Caco-2 (cell line): ENCODE measurements around the gene PCYOX1L. TPM values are rescaled to one million over a fixed set of nuclear protein-coding genes. Genes with fewer than 3 reads are reported as not detected.

ENCODE experiments used
- BruUV-seq: library from RNA; stranded (reverse); fragments of 400-500 nt; replicated peaks from 2 replicates; lab custom pipeline; 2021; lab: Mats Ljungman, UMichigan
- CTCF ChIA-PET: fragments of 300-600 bp; sonication (Branson Sonifier 250); formaldehyde crosslinking; loops from one replicate; lab custom pipeline; 2022; ENCODE audit warnings: antibody characterized with exemption; lab: Charles Lee
- POLR2A ChIA-PET: fragments of 300-600 bp; sonication (Branson Sonifier 250); formaldehyde crosslinking; loops from one replicate; lab custom pipeline; 2022; ENCODE audit warnings: antibody characterized with exemption; lab: Charles Lee
- DNase-seq, 2 experiments: peaks; one replicate each; pipeline versions ENCODE4 v3.0.0 to v3.0.0-alpha.2; 2020 to 2022
- H3K27me3 ChIP-seq: replicated peaks from 2 replicates; pipeline ENCODE4 v1.6.0; 2011; ENCODE audit warnings: low read length; ENCODE audit not compliant: control insufficient read depth, insufficient read depth
- H3K36me3 ChIP-seq: 2 replicates; pipeline ENCODE4 v1.5.1; 2011; ENCODE audit warnings: low read length; ENCODE audit not compliant: control insufficient read depth, insufficient read depth
- H3K4me1 ChIP-seq: fragments of 250-450 bp; sonication (Bioruptor Pico); 2 replicates; pipeline ENCODE4 v1.5.1; 2020; ENCODE audit warnings: mild to moderate bottlenecking
- H3K4me3 ChIP-seq: 2 replicates; pipeline ENCODE4 v1.5.1; 2011; ENCODE audit warnings: low read depth, mild to moderate bottlenecking, control low read depth, low read length
- H3K9me3 ChIP-seq: fragments of 250-450 bp; sonication (Bioruptor Pico); 2 replicates; pipeline ENCODE4 v1.5.1; 2020; ENCODE audit warnings: mild to moderate bottlenecking, moderate library complexity
- H3K27ac Mint-ChIP-seq: one replicate; pipeline ENCODE4 v1.8.0; 2022; ENCODE audit warnings: mixed read lengths; ENCODE audit not compliant: unreplicated experiment
- H3K27me3 Mint-ChIP-seq: one replicate; pipeline ENCODE4 v1.8.0; 2022; ENCODE audit warnings: mixed read lengths; ENCODE audit not compliant: insufficient read depth, unreplicated experiment
- H3K36me3 Mint-ChIP-seq: one replicate; pipeline ENCODE4 v1.8.0; 2022; ENCODE audit warnings: mild to moderate bottlenecking, mixed read lengths; ENCODE audit not compliant: insufficient read depth, unreplicated experiment
- H3K4me1 Mint-ChIP-seq: one replicate; pipeline ENCODE4 v1.8.0; 2022; ENCODE audit warnings: low read depth, mixed read lengths; ENCODE audit not compliant: unreplicated experiment
- H3K4me3 Mint-ChIP-seq: one replicate; pipeline ENCODE4 v1.8.0; 2022; ENCODE audit warnings: mild to moderate bottlenecking, moderate library complexity, mixed read lengths; ENCODE audit not compliant: unreplicated experiment
- H3K9me3 Mint-ChIP-seq: one replicate; pipeline ENCODE4 v1.8.0; 2022; ENCODE audit warnings: mixed read lengths; ENCODE audit not compliant: unreplicated experiment
- CTCF ChIP-seq, 2 experiments: fragments of 200-600 bp in 1 of 2; IDR thresholded peaks; 1 replicate in 1 of 2; 2 replicates in 1 of 2; pipeline versions ENCODE4 v1.5.1 to v1.8.0; 2011 to 2022; ENCODE audit warnings: antibody characterized with exemption in 1 of 2, control low read depth in 1 of 2, inconsistent platforms in 1 of 2, low read depth in 1 of 2, low read length in 1 of 2, mild to moderate bottlenecking in 1 of 2, moderate library complexity in 1 of 2; ENCODE audit not compliant: insufficient read depth in 1 of 2, severe bottlenecking in 1 of 2, unreplicated experiment in 1 of 2
- intact Hi-C: fragments of 100-400 bp; cut with micrococcal nuclease; formaldehyde crosslinking; loops from one replicate; pipeline ENCODE4 v1.10.0; 2022; ENCODE audit not compliant: unreplicated experiment
- total RNA-seq: library from RNA; stranded (reverse); gene quantifications from 2 replicates; pipeline ENCODE4 v1.2.3, GENCODE V29; 2022

Gene PCYOX1L
- total RNA-seq, 1 experiment from 2014 or later = 10.4 TPM

- TF ChIP-seq CTCF (IDR thresholded peaks at IDR 0.05; ENCODE audit: insufficient read depth in 1 of 2, low read depth in 1 of 2, low read length in 1 of 2, severe bottlenecking in 1 of 2, unreplicated experiment in 1 of 2) = no peak
Measured at GRCh38 chr5:149367972-149368645, 10.3 kb downstream of the PCYOX1L start.

GRCh38 chr5:149370878-149371277, 13.0 kb downstream of the PCYOX1L start:
- peaks cover 4% of the 10 kb centered on the region; the same call in 1 of the 2 replicates for H3K4me1 ChIP-seq
- H3K36me3 ChIP-seq = no peaks in the 10 kb centered on the region
- H3K4me3 ChIP-seq = no peak overlapping the region
- Mint-ChIP-seq H3K27me3 (no peaks in the 10 kb centered on the region), H3K9me3 (no peaks in the 10 kb centered on the region), H3K4me3 (no peak overlapping the region), H3K27ac (no peak overlapping the region), H3K36me3 (no peaks in the 10 kb centered on the region), H3K4me1 (no peaks in the 10 kb centered on the region)
- ChIA-PET CTCF (interaction anchor here (0.6 to 2.9 kb wide), 7 partner anchors 11 to 59 kb away, joined by 3 to 13 read pairs (median 4); no protein-coding TSS in a partner anchor), POLR2A (no interaction called here)
- no peaks in the 10 kb centered on the region for H3K27me3 ChIP-seq
- no TSS peak for BruUV-seq
- intact Hi-C loops = loop anchor here (1.0 kb wide), 1 partner anchor 54 kb away; no protein-coding TSS in a partner anchor
- H3K9me3 ChIP-seq = no peaks in the 10 kb centered on the region
- no peak for TF ChIP-seq CTCF (IDR thresholded peaks at IDR 0.05; ENCODE audit: insufficient read depth in 1 of 2, low read depth in 1 of 2, low read length in 1 of 2, severe bottlenecking in 1 of 2, unreplicated experiment in 1 of 2)
- DNase-seq = no peak

More at GRCh38 chr5:149367972-149368645, 10.3 kb downstream of the PCYOX1L start:
- Mint-ChIP-seq H3K4me3 (no peak overlapping the region), H3K36me3 (no peaks in the 10 kb centered on the region), H3K4me1 (no peaks in the 10 kb centered on the region), H3K27ac (no peak overlapping the region), H3K9me3 (no peaks in the 10 kb centered on the region), H3K27me3 (no peaks in the 10 kb centered on the region)
- ChIA-PET CTCF (interaction anchor here (0.6 to 2.9 kb wide), 14 partner anchors 9 to 195 kb away, joined by 3 to 40 read pairs (median 4); partner anchors contain the start of gene PCYOX1L), POLR2A (no interaction called here)
- H3K36me3 ChIP-seq = no peaks in the 10 kb centered on the region
- no peak overlapping the region for H3K4me3 ChIP-seq
- H3K9me3 ChIP-seq = no peaks in the 10 kb centered on the region
- peaks cover 4% of the 10 kb centered on the region; the same call in 1 of the 2 replicates for H3K4me1 ChIP-seq
- intact Hi-C loops = loop anchor here (1.0 kb wide), 3 partner anchors 47 to 66 kb away; no protein-coding TSS in a partner anchor
- BruUV-seq = no TSS peak
- DNase-seq = no peak
- H3K27me3 ChIP-seq = no peaks in the 10 kb centered on the region

- peaks cover 4% of the 10 kb centered on the region; the same call in 1 of the 2 replicates for H3K4me1 ChIP-seq
- intact Hi-C loops = loop anchor here (1.0 kb wide), 1 partner anchor 54 kb away; no protein-coding TSS in a partner anchor
- H3K27me3 Mint-ChIP-seq = no peaks in the 10 kb centered on the region
- peak; percentile 85 to 90 for TF ChIP-seq CTCF (IDR thresholded peaks at IDR 0.05; ENCODE audit: insufficient read depth in 1 of 2, low read depth in 1 of 2, low read length in 1 of 2, severe bottlenecking in 1 of 2, unreplicated experiment in 1 of 2)
- ChIA-PET POLR2A (interaction anchor here (0.6 kb wide), 1 partner anchor 19 kb away, joined by 3 read pairs; no protein-coding TSS in a partner anchor), CTCF (interaction anchor here (0.6 to 2.9 kb wide), 12 partner anchors 10 to 63 kb away, joined by 3 to 13 read pairs (median 5); partner anchors contain the start of gene PCYOX1L)
- no peaks in the 10 kb centered on the region for H3K27me3 ChIP-seq
- no peaks in the 10 kb centered on the region for H3K9me3 ChIP-seq
- BruUV-seq = no TSS peak
- no peaks in the 10 kb centered on the region for H3K36me3 Mint-ChIP-seq
- H3K9me3 Mint-ChIP-seq = no peaks in the 10 kb centered on the region
- H3K4me3 Mint-ChIP-seq = no peak overlapping the region
- no peaks in the 10 kb centered on the region for H3K36me3 ChIP-seq
- H3K4me1 Mint-ChIP-seq = no peaks in the 10 kb centered on the region
- DNase-seq = peak; percentile 77 to 79
- no peak overlapping the region for H3K27ac Mint-ChIP-seq
- H3K4me3 ChIP-seq = no peak overlapping the region
Measured at GRCh38 chr5:149371296-149371962, 13.6 kb downstream of the PCYOX1L start.
